T-helper 1 cell treated with Interleukin-12 subunit alpha and Interleukin-12 subunit beta and Interleukin-4 antibody, amounts not matched to agents 30 ng/mL and 1 ng/mL, for 36 hours (primary cell): Measurements from ENCODE around the gene GPC1. TPM values are rescaled to one million over a fixed set of nuclear protein-coding genes. Genes with fewer than 3 reads are reported as not detected.

Source experiments
- intact Hi-C: fragments of 100-400 bp; cut with micrococcal nuclease; formaldehyde crosslinking; loops from one replicate; pipeline ENCODE4 v1.15.1; 2024
- total RNA-seq: library from RNA; stranded (reverse); gene quantifications from 2 replicates; pipeline ENCODE4 v1.2.3, GENCODE V29; 2022

GPC1 gene
- total RNA-seq, 1 donor from 2014 or later: 5.4 TPM

- intact Hi-C loops: no loop called here
These were observed 37.9 kb upstream of the GPC1 start for GRCh38 chr2:240397542-240397916.

- intact Hi-C loops: no loop called here
These were observed 37.4 kb upstream of the GPC1 start for GRCh38 chr2:240397924-240398645.

GRCh38 chr2:240398661-240399267 lies 36.7 kb upstream of the GPC1 start:
- intact Hi-C loops: no loop called here

- intact Hi-C loops: no loop called here
These were observed 35.8 kb upstream of the GPC1 start for GRCh38 chr2:240399419-240400324.

GRCh38 chr2:240400371-240401161 lies 34.9 kb upstream of the GPC1 start:
- intact Hi-C loops: no loop called here

- intact Hi-C loops: no loop called here
These were observed 34.2 kb upstream of the GPC1 start for GRCh38 chr2:240401308-240401707.

GRCh38 chr2:240401781-240402551 lies 33.5 kb upstream of the GPC1 start:
- intact Hi-C loops: no loop called here

- intact Hi-C loops: no loop called here
These were observed 32.7 kb upstream of the GPC1 start for GRCh38 chr2:240402566-240403272.

GRCh38 chr2:240403396-240404104 lies 31.9 kb upstream of the GPC1 start:
- intact Hi-C loops: no loop called here

GRCh38 chr2:240404174-240404852 lies 31.1 kb upstream of the GPC1 start:
- intact Hi-C loops: no loop called here

GRCh38 chr2:240405133-240405532 lies 30.3 kb upstream of the GPC1 start:
- intact Hi-C loops: no loop called here

GRCh38 chr2:240405684-240406313 lies 29.7 kb upstream of the GPC1 start:
- intact Hi-C loops: no loop called here

- intact Hi-C loops: no loop called here
These were observed 28.4 kb upstream of the GPC1 start for GRCh38 chr2:240407090-240407489.

GRCh38 chr2:240410004-240410403 lies 25.5 kb upstream of the GPC1 start:
- intact Hi-C loops: no loop called here

- intact Hi-C loops: no loop called here
These were observed 24.7 kb upstream of the GPC1 start for GRCh38 chr2:240410808-240411207.

- intact Hi-C loops: no loop called here
These were observed 24.0 kb upstream of the GPC1 start for GRCh38 chr2:240411261-240412160.

GRCh38 chr2:240412211-240412861 lies 23.1 kb upstream of the GPC1 start:
- intact Hi-C loops: no loop called here
